Panc1 (cell line): ENCODE measurements around the gene SH3RF2.

Source experiments
- CTCF ChIP-seq: fragments of 450-650 bp; IDR thresholded peaks from 2 replicates; pipeline ENCODE4 v1.5.1; 2017; ENCODE audit warnings: mild to moderate bottlenecking
- POLR2AphosphoS5 ChIP-seq: IDR thresholded peaks from 2 replicates; pipeline ENCODE4 v1.6.1; 2012; ENCODE audit warnings: mild to moderate bottlenecking, low read depth, low read length, moderate library complexity
- REST ChIP-seq, 2 experiments: IDR thresholded peaks; 2 replicates each; pipeline ENCODE4 v1.6.1; 2011 to 2012; ENCODE audit warnings: low read depth in 2 of 2, control low read depth in 1 of 2, low read length in 1 of 2, mild to moderate bottlenecking in 1 of 2, moderate library complexity in 1 of 2; ENCODE audit not compliant: insufficient read depth in 1 of 2

DNA sequence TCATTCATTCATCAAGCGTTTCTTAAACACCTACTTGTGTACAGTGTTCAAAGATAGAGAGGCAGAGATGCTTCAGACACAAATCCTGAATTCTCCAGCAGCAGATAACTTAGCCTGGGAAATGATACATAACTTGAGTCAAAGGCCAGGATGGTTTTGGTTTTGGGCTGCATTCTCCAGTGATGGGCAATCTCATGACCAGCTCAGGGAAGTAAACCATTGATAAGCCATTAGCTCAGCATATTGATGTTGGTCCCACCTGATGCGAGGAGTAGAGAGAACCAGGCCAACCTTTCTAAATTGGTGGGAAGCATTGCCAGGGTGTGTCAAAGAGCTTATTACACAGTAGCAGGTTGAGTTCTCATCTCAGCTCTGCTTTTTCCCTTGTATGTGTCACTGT, 53.0 kb downstream of the SH3RF2 start:
- TF ChIP-seq CTCF (no peak), POLR2AphosphoS5 (no peak), REST (IDR thresholded peaks at IDR 0.05; ENCODE audit: insufficient read depth in 1 of 2, low read depth in 2 of 2, low read length in 1 of 2) (no peak)
